Dendritic cell treated with granulocyte-macrophage colony-stimulating factor and Interleukin-4, amounts not matched to agents 40 ng/mL and 50 ng/mL, for 4 days (primary cell): ENCODE measurements around the gene TPRG1L.

Experiments
- H3K27ac Mint-ChIP-seq: one replicate; pipeline ENCODE4 v1.8.0; 2022; ENCODE audit warnings: mild to moderate bottlenecking, mixed read lengths
- H3K27me3 Mint-ChIP-seq: one replicate; pipeline ENCODE4 v1.8.0; 2022; ENCODE audit warnings: mild to moderate bottlenecking, mixed read lengths
- H3K36me3 Mint-ChIP-seq: one replicate; pipeline ENCODE4 v1.8.0; 2022; ENCODE audit warnings: low read depth, mixed read lengths
- H3K4me1 Mint-ChIP-seq: one replicate; pipeline ENCODE4 v1.8.0; 2022; ENCODE audit warnings: low read depth, mixed read lengths
- H3K4me3 Mint-ChIP-seq: one replicate; pipeline ENCODE4 v1.8.0; 2022; ENCODE audit warnings: mild to moderate bottlenecking, moderate library complexity, mixed read lengths
- H3K9me3 Mint-ChIP-seq: one replicate; pipeline ENCODE4 v1.8.0; 2022; ENCODE audit warnings: mixed read lengths
- intact Hi-C: fragments of 100-400 bp; cut with micrococcal nuclease; formaldehyde crosslinking; loops from one replicate; pipeline ENCODE4 v1.15.0; 2022

Gene TPRG1L

GRCh38 chr1:3633344-3634058 lies 8.7 kb downstream of the TPRG1L start:
- no peak overlapping the region for H3K4me3 Mint-ChIP-seq
- no peak overlapping the region for H3K27ac Mint-ChIP-seq

GRCh38 chr1:3634059-3634800 lies 9.4 kb downstream of the TPRG1L start:
- Mint-ChIP-seq H3K27me3 (no peaks in the 10 kb centered on the region), H3K4me3 (no peak overlapping the region), H3K36me3 (peaks cover 100% of the 10 kb centered on the region), H3K9me3 (no peaks in the 10 kb centered on the region), H3K27ac (no peak overlapping the region), H3K4me1 (peaks cover 19% of the 10 kb centered on the region)
- intact Hi-C loops, result no loop called here

More at GRCh38 chr1:3633344-3634058, 8.7 kb downstream of the TPRG1L start:
- Mint-ChIP-seq H3K27me3 (no peaks in the 10 kb centered on the region), H3K4me1 (peaks cover 19% of the 10 kb centered on the region), H3K9me3 (no peaks in the 10 kb centered on the region), H3K36me3 (peaks cover 100% of the 10 kb centered on the region)
- intact Hi-C loops, result no loop called here

- Mint-ChIP-seq H3K4me3 (no peak overlapping the region), H3K36me3 (peaks cover 100% of the 10 kb centered on the region), H3K27ac (no peak overlapping the region), H3K9me3 (no peaks in the 10 kb centered on the region), H3K27me3 (no peaks in the 10 kb centered on the region), H3K4me1 (peaks cover 1% of the 10 kb centered on the region)
- intact Hi-C loops, result no loop called here
These were observed 11.3 kb downstream of the TPRG1L start for GRCh38 chr1:3636080-3636479.

- Mint-ChIP-seq H3K36me3 (peaks cover 100% of the 10 kb centered on the region), H3K27me3 (no peaks in the 10 kb centered on the region), H3K27ac (no peak overlapping the region), H3K4me1 (no peaks in the 10 kb centered on the region), H3K9me3 (no peaks in the 10 kb centered on the region), H3K4me3 (no peak overlapping the region)
- intact Hi-C loops, result no loop called here
These were observed 11.7 kb downstream of the TPRG1L start for GRCh38 chr1:3636531-3636930.

DNA sequence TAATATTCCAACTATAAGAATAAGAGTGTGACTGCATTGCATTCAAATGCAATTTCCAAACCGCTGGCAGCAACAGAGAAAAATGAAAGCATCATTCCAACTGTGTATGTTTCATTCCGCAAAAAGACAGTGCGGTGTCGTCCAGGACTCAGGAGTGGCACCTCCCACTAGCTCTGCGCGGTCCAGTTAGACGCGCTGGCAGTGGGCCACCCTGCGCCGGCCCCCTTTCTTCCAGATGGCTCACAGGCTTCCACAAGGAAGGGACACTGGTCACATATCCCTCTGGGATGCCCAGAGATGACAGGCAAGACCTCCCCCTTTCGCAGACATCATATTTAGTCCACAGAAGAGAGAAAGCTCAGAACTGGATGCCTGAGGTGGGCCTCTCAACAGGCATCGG lies 13.2 kb downstream of the TPRG1L start:
- peaks cover 100% of the 10 kb centered on the region for H3K36me3 Mint-ChIP-seq
- H3K4me3 Mint-ChIP-seq, result no peak overlapping the region
- H3K9me3 Mint-ChIP-seq, result no peaks in the 10 kb centered on the region
- no peak overlapping the region for H3K27ac Mint-ChIP-seq
- intact Hi-C loops, result no loop called here
- H3K4me1 Mint-ChIP-seq, result no peaks in the 10 kb centered on the region
- H3K27me3 Mint-ChIP-seq, result no peaks in the 10 kb centered on the region

- no peak overlapping the region for H3K4me3 Mint-ChIP-seq
- H3K27ac Mint-ChIP-seq, result no peak overlapping the region
These were observed 13.9 kb downstream of the TPRG1L start for GRCh38 chr1:3638676-3639075.

DNA sequence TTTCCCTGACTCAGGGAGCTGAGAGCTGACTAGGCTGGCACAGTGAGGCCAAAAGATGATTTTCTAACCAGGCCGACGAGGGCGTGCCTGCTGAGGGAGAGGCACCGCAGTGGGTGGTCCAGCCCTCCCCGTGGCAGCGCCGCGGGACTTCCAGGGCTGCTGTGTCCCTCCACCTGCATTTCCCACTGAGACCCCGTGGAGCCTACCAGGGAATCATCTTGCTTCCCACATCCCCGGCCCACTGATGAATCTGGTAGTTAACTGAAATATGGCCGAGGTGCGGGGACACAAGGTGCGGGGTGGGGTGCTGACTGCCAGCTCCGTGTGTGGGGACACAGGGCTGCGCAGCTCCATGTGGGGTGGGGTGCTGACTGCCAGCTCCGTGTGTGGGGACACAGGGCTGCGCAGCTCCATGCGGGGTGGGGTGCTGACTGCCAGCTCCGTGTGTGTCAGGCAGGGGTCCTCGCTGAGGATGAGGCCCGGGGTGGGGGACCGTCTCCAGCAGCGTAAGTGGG lies 14.6 kb downstream of the TPRG1L start:
- Mint-ChIP-seq H3K9me3 (no peaks in the 10 kb centered on the region), H3K4me1 (no peaks in the 10 kb centered on the region), H3K36me3 (peaks cover 92% of the 10 kb centered on the region), H3K4me3 (no peak overlapping the region), H3K27me3 (no peaks in the 10 kb centered on the region), H3K27ac (no peak overlapping the region)
- intact Hi-C loops, result no loop called here

More at GRCh38 chr1:3638676-3639075, 13.9 kb downstream of the TPRG1L start:
- intact Hi-C loops, result no loop called here
- Mint-ChIP-seq H3K9me3 (no peaks in the 10 kb centered on the region), H3K36me3 (peaks cover 97% of the 10 kb centered on the region), H3K27me3 (no peaks in the 10 kb centered on the region), H3K4me1 (no peaks in the 10 kb centered on the region)

- no peaks in the 10 kb centered on the region for H3K9me3 Mint-ChIP-seq
- intact Hi-C loops, result no loop called here
- no peaks in the 10 kb centered on the region for H3K4me1 Mint-ChIP-seq
- no peaks in the 10 kb centered on the region for H3K27me3 Mint-ChIP-seq
- peaks cover 92% of the 10 kb centered on the region for H3K36me3 Mint-ChIP-seq
- H3K4me3 Mint-ChIP-seq, result no peak overlapping the region
- H3K27ac Mint-ChIP-seq, result no peak overlapping the region
These were observed 15.5 kb downstream of the TPRG1L start for GRCh38 chr1:3640121-3640837.

- H3K27me3 Mint-ChIP-seq, result no peaks in the 10 kb centered on the region
- H3K4me1 Mint-ChIP-seq, result no peaks in the 10 kb centered on the region
- H3K9me3 Mint-ChIP-seq, result no peaks in the 10 kb centered on the region
- no peak overlapping the region for H3K27ac Mint-ChIP-seq
- H3K4me3 Mint-ChIP-seq, result no peak overlapping the region
- peaks cover 92% of the 10 kb centered on the region for H3K36me3 Mint-ChIP-seq
- intact Hi-C loops, result no loop called here
These were observed 16.4 kb downstream of the TPRG1L start for GRCh38 chr1:3641046-3641760.

GRCh38 chr1:3641816-3642215 lies 17.0 kb downstream of the TPRG1L start:
- no peaks in the 10 kb centered on the region for H3K27me3 Mint-ChIP-seq
- peaks cover 92% of the 10 kb centered on the region for H3K36me3 Mint-ChIP-seq
- no peaks in the 10 kb centered on the region for H3K9me3 Mint-ChIP-seq
- intact Hi-C loops, result no loop called here
- no peaks in the 10 kb centered on the region for H3K4me1 Mint-ChIP-seq
- no peak overlapping the region for H3K27ac Mint-ChIP-seq
- H3K4me3 Mint-ChIP-seq, result no peak overlapping the region

GRCh38 chr1:3642919-3643675 lies 18.3 kb downstream of the TPRG1L start:
- H3K4me1 Mint-ChIP-seq, result peaks cover 3% of the 10 kb centered on the region
- H3K27ac Mint-ChIP-seq, result no peak overlapping the region
- H3K4me3 Mint-ChIP-seq, result no peak overlapping the region
- no peaks in the 10 kb centered on the region for H3K9me3 Mint-ChIP-seq
- H3K36me3 Mint-ChIP-seq, result peaks cover 91% of the 10 kb centered on the region
- intact Hi-C loops, result no loop called here
- no peaks in the 10 kb centered on the region for H3K27me3 Mint-ChIP-seq

- H3K9me3 Mint-ChIP-seq, result no peaks in the 10 kb centered on the region
- H3K27me3 Mint-ChIP-seq, result no peaks in the 10 kb centered on the region
- H3K27ac Mint-ChIP-seq, result no peak overlapping the region
- H3K4me3 Mint-ChIP-seq, result no peak overlapping the region
- intact Hi-C loops, result no loop called here
- H3K4me1 Mint-ChIP-seq, result peaks cover 15% of the 10 kb centered on the region
- H3K36me3 Mint-ChIP-seq, result peaks cover 79% of the 10 kb centered on the region
These were observed 19.5 kb downstream of the TPRG1L start for GRCh38 chr1:3644273-3644672.

DNA sequence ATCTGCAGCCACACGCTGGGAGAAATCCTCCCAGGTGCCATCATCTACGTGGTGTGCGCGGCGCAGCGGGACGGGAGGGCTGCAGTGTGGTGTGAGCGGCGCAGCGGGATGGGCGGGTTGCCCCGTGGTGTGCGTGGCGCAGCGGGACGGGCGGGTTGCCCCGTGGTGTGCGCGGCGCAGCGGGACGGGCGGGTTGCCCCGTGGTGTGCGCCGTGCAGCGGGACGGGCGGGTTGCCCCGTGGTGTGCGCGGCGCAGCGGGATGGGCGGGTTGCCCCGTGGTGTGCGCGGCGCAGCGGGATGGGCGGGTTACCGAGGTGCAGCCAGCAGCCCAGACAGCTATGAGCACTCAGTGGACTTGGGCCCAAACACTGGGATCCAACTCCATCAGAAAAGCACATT lies 20.4 kb downstream of the TPRG1L start:
- peaks cover 2% of the 10 kb centered on the region for H3K27me3 Mint-ChIP-seq
- H3K27ac Mint-ChIP-seq, result no peak overlapping the region
- H3K9me3 Mint-ChIP-seq, result no peaks in the 10 kb centered on the region
- H3K36me3 Mint-ChIP-seq, result peaks cover 69% of the 10 kb centered on the region
- H3K4me3 Mint-ChIP-seq, result no peak overlapping the region
- peaks cover 20% of the 10 kb centered on the region for H3K4me1 Mint-ChIP-seq
- intact Hi-C loops, result no loop called here
